Hematopoietic multipotent progenitor cell treated with erythropoietin and hydrocortisone succinate and interleukin-3 and kit ligand, for 15 days (in vitro differentiated cells): ENCODE data around the gene BMAL1.
"Not testable (repeated sequence)": the region's sequence is repeated elsewhere in the genome, so short reads cannot be mapped to it uniquely, and the experiment has no call there.

Source experiments
- DNase-seq: peaks from one replicate; pipeline ENCODE4 v3.0.0-alpha.2; 2015; ENCODE audit warnings: low spot score

Gene BMAL1

DNA sequence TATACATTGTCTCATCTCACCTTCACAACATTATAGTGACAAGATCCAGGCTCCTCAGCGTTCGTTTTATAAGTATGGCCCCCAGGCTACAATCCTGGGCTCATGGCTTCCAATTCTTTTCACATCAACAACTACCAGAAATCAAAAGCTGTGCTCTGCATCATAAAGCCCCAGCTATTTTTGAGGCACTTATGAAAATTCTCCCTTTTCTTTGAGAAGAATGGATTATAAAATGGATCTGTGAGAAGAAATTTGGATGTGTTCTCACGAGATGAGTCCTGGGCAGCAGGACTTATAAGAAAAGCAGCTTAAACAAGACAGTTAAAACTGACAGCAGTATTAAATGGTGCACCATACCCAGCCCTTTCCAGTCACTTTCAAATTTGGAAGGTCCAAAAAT, 105.2 kb downstream of the BMAL1 start:
- no peak for DNase-seq

DNA sequence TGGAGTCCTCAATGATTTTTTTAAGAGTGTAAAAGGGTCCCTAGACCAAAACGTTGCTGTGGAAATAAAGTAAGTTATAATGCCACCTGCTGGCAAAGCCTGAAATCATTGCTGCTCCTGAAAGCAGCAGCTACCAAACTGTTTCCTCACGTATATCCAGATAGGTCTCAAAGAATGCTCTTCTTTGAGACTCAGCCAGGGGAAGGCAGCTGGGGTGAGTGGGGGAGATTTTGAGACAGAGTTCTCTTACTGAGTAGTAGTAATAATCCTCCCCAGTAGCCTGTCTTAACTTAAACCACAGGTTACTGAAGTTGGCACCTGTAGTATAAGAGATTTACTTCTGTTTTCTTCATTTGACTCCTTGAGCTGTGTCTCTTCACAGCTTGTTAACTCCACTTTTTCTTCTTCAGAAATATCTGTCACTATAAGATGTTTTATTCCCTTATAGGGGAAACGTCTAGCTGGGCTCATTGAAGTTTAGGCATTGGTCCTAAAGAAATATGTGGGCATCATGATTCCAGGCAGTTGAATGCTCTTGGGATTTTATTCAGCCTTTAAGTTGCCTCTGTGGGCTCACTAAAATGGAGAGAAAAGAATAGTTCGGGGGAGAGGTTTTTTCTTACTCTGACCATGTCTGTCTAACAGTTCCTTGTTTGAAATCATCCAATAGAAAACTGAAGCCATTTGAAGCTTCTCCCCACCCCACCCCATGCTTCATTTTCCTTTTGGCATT, 107.5 kb downstream of the BMAL1 start:
- DNase-seq, result peak; percentile 11

DNA sequence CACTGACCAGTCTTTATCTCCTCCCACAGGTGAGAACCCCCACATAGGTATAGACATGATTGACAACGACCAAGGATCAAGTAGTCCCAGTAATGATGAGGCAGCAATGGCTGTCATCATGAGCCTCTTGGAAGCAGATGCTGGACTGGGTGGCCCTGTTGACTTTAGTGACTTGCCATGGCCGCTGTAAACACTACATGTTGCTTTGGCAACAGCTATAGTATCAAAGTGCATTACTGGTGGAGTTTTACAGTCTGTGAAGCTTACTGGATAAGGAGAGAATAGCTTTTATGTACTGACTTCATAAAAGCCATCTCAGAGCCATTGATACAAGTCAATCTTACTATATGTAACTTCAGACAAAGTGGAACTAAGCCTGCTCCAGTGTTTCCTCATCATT, 109.0 kb downstream of the BMAL1 start:
- no peak for DNase-seq

DNA sequence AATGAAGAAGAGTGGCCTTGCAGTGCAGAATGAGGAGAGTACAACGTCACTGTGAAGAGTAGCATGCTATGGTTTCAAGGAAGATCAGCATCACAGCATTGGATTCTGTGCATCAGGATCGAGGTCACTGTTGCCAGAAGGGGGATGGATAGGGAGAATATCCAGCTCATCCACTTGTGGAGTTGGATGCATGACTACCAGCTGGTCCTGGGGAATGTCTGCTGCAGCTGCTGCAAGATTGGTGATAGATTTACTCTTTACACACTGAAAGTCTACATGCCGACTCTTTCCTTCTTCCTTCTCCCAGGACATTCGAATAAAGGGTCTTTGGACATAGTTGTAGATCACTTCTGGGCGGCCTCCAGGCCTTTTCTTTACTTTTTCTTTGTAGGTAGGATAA, 111.2 kb downstream of the BMAL1 start:
- no peak for DNase-seq

DNA sequence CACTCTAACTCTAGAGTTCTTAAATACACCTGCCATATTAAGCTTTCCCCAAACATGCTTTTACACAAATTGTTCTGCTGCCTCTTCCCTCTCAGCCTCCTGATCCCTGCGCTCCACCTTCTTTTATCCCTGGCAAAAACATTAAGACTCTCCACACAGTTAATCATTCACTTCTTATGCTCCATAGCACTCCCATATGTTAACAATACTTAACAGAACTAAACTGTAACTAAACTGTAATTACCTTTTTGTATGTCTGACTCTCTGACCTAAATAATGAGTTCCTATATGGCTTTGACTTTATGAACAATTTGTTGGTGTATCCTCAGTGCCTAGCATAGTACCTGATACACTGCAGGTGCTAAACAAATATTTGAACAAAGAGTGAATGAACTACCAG, 113.6 kb downstream of the BMAL1 start:
- DNase-seq, result no peak

DNA sequence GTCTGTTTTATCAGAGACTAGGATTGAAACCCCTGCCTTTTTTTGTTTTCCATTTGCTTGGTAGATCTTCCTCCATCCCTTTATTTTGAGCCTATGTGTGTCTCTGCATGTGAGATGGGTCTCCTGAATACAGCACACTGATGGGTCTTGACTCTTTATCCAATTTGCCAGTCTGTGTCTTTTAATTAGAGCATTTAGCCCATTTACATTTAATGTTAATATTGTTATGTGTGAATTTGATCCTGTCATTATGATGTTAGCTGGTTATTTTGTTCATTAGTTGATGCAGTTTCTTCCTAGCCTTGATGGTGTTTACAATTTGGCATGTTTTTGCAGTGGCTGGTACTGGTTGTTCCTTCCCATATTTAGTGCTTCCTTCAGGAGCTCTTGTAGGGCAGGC, 120.7 kb downstream of the BMAL1 start:
- not testable (repeated sequence) for DNase-seq

DNA sequence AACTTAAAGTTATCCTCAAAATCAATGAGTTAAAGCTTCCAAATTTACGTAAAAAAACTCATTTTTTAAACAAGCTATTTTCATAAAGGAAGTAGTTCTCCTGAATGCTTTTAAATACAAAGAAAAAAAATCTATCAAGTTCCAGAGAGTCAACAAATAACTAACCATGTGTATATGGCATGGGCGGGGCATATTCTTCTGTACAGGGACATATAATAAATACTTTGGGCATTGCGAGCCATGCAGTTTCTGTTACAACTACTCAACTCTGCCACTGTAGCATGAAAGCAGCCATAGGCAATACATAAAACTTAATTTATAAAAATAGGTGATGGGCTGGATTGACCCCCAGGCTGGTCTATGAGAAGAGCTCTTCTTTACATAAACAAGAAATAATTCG, 127.6 kb downstream of the BMAL1 start:
- no peak for DNase-seq

DNA sequence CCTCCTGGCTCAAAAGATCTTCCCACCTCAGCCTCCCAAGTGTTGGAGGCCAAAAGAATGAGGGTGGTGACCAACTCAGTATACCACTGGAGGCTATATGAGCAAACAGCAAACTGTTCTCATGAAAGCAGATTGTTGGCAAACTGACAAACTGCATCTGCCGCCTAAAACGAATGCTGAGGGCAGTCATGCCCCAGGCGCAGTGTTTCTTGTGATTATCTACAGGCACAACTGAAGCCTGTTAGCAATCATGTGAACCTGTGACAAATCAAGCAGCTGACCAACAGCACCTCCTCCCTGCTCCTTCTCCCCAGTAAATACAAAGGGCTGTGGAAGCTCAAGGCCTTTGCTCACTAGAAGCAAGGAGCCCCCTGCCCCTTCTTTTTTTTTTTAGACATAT, 137.6 kb downstream of the BMAL1 start:
- DNase-seq, result no peak

DNA sequence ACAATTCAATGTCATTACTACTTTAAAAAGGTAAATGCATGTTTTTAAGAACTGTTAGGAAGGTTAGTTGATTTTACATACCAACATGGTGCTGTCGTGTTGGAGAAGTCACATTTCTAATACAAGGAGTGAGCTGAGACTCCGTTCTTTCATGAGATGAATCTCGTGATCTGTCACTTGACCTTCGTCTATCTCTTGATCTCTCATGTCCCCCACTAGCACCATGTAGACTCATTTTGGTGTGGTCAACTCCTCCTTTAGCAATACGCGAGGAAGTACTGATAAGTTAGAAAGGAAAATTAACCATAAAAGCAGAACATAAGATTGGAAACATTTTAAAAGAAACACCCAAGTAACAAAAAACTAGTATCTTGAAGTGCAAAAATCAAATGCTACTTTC, 144.0 kb downstream of the BMAL1 start:
- DNase-seq, result no peak

DNA sequence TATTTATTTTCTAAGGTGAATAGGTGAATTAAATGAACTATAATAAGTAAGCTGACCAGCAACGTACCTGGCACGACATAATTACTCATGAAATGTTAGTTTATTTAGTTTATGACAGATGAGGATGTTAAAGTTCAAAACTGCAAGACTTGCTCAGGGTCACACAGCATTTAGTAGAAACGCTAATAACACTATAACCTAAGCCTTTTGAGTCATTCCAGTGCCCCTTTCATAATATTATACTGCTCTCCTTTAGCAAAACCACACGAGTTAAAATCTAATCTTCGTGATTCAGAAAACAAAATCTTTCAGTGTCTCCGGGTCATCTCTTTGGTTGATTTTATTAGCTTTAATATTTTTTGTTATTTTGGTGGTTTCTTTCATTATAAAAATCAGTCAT, 145.8 kb downstream of the BMAL1 start:
- DNase-seq, result no peak

DNA sequence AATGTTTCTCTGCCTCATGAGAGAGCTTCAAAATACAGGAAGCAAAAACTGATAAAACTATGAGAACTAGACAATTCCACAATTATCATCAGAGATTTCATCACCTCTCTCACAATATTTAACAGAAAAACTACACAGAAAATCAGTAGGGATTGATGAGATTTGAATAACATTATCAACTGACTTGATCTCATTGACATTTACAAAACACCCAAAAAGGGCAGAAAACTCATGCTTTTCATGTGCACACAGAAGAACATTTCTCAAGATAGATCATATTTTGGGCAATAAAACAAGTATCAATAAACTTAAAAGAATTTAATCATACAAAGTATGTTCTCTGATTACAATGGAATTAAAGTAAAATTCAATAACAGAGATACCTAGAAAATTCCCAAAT, 149.8 kb downstream of the BMAL1 start:
- no peak for DNase-seq

DNA sequence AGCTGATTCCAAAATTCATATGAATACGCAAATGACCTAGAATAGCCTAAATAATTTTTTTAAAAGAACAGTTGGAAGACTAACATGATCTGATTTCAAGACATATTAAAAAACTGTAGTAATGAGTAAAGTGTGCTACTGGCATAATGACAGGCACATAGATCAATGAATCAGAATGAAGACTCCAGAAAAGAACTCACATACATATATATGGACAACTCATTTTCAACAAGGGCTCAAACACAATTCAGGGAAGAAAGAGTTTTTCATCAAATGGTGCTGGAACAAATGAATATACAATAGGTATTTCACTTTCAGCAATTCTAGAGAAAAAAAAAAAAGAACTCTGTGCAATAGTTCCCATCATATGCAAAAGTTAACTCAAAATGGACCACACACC, 151.7 kb downstream of the BMAL1 start:
- DNase-seq, result no peak

DNA sequence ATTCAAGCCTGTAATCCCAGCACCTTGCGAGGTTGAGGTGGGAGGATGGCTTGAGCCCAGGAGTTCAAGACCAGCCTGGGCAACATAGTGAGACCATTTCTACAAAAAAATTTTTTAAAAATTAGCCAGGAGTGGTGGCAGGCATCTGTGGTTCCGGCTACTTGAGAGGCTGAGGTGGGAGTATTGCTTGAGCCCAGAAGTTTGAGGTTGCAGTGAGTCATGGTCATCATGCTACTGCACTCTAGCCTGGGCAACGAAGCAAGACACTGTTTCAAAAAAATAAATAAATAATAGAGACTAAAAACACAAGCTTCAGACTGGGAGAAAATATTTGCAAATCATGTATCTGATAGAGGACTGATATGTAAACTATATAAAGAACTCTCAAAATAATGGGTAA, 152.2 kb downstream of the BMAL1 start:
- no peak for DNase-seq

DNA sequence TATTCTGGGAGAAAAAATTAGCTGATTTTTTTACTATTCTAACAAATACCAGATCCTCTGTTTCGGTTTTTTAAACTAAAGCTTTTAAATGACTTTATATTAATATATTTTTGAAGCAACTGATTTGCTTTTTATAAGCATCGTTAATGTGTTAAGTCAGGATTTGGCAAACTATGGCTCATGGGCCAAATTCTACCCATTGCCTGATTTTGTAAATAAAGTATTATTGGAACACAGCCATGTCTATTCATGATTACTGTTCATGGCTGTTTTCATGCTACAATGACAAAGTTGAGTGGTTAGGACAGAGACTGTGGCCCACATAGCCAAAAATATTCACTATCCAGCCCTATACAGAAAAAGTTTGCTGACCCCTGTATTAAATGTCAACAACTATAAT, 155.8 kb downstream of the BMAL1 start:
- DNase-seq, result no peak

DNA sequence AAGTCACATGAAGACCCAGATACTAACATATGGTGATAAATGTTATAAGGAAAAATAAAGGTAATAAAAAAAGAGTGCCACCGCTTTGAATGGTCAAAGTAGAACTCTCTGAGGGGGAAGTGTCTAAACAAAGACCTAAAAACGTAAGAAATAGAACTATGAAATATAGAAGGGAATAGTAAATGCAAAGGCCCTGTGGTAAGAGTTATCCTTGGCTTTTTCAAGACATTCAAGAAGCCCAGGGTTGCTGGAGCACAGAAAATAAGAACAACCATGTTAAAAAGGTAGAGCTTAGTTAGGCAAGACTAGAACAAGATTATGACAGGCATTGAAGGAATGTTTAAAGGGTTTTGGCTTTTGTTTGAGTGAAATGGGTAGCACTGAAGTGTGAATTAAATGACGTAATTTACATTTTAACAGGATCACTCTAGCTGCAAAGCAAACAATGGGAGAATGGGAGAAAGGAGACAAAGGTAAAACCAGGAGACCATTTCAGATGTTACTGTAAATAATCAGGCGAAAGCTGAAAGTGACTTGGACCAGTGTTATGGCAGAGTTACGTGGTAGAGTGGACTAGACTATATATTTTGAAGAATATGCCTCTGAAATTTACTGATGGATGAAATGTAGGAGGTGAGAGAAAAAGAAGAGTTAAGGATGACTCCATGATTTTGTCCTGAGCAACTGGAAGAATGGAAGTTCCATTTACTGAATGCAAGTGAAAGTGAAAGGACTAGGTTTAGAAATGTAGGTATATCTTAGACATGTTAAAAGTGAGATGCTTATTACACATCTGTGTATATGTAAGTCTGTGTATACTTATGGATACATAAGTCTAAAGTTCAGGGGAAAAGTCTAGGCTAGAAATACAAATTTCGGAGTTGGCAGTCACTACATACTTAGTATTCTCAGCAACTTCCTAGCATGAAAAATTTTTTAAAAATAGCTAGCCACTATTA, 156.9 kb downstream of the BMAL1 start:
- DNase-seq, result no peak

DNA sequence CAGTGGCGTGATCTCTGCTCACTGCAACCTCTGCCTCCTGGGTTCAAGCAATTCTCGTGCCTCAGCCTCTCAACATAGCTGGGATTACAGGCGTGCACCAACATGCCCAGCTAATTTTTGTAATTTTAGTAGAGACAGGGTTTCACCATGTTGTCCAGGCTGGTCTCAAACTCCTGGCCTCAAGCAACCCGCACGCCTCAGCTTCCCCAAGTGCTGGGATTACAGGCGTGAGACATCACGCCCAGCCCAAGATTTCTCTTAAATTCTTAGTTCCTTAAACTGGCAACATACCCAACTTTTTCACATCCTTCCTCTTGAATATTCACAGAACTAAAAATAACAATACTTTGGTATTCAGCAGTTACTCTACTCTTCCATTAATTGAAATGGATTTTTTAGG, 159.2 kb downstream of the BMAL1 start:
- DNase-seq, result not testable (repeated sequence)
